ENCODE results near the gene RIOK1.

RIOK1 gene

GRCh38 chr6:7432391-7433120 lies 42.9 kb downstream of the RIOK1 start:
- H3K79me2 ChIP-seq (ENCODE audit: control insufficient read depth, low read length): no peaks in the 10 kb centered on the region
- H3K9me3 ChIP-seq (ENCODE audit: control insufficient read depth, insufficient read depth, low read length): no peaks in the 10 kb centered on the region
- H3K27ac ChIP-seq (ENCODE audit: low read depth, low read length): no peak overlapping the region
- no peak overlapping the region for H3K4me2 ChIP-seq (ENCODE audit: low read length)
- no peaks in the 10 kb centered on the region for H3K9me2 ChIP-seq (replicated peaks; ENCODE audit: control insufficient read depth, low read length)
- H3K27me3 ChIP-seq (ENCODE audit: control insufficient read depth, low read length): no peaks in the 10 kb centered on the region
- no peaks in the 10 kb centered on the region for H3K36me3 ChIP-seq (ENCODE audit: control insufficient read depth, low read length)
- TF ChIP-seq EZH2phosphoT487 (IDR thresholded peaks at IDR 0.05; ENCODE audit: borderline replicate concordance, low read length) (no peak), CTCF (IDR thresholded peaks at IDR 0.05; ENCODE audit: low read depth, low read length, poor library complexity, severe bottlenecking) (no peak)
- H3F3A ChIP-seq (ENCODE audit: control insufficient read depth, insufficient read depth): no peaks in the 10 kb centered on the region
- H3K4me1 ChIP-seq (ENCODE audit: control insufficient read depth, low read length): no peaks in the 10 kb centered on the region
- no peaks in the 10 kb centered on the region for H4K20me1 ChIP-seq (ENCODE audit: control insufficient read depth, insufficient read depth, low read depth, low read length)
- no peak overlapping the region for H3K4me3 ChIP-seq (ENCODE audit: low read length)

- Histone ChIP-seq H3K4me1 (ENCODE audit: control insufficient read depth, low read length) (no peaks in the 10 kb centered on the region; the same call in 1 of the 2 replicates), H3K79me2 (ENCODE audit: control insufficient read depth, low read length) (no peaks in the 10 kb centered on the region), H4K20me1 (ENCODE audit: control insufficient read depth, insufficient read depth, low read depth, low read length) (no peaks in the 10 kb centered on the region), H3K27ac (ENCODE audit: low read depth, low read length) (no peak overlapping the region), H3K27me3 (ENCODE audit: control insufficient read depth, low read length) (no peaks in the 10 kb centered on the region), H3K9me3 (ENCODE audit: control insufficient read depth, insufficient read depth, low read length) (no peaks in the 10 kb centered on the region), H3K4me3 (ENCODE audit: low read length) (no peak overlapping the region), H3K4me2 (ENCODE audit: low read length) (no peak overlapping the region), H3F3A (ENCODE audit: control insufficient read depth, insufficient read depth) (no peaks in the 10 kb centered on the region), H3K9me2 (replicated peaks; ENCODE audit: control insufficient read depth, low read length) (no peaks in the 10 kb centered on the region), H3K36me3 (ENCODE audit: control insufficient read depth, low read length) (no peaks in the 10 kb centered on the region)
- TF ChIP-seq CTCF (IDR thresholded peaks at IDR 0.05; ENCODE audit: low read depth, low read length, poor library complexity, severe bottlenecking): no peak
- no peak for TF ChIP-seq EZH2phosphoT487 (IDR thresholded peaks at IDR 0.05; ENCODE audit: borderline replicate concordance, low read length)
Observed at GRCh38 chr6:7433121-7433617, 43.6 kb downstream of the RIOK1 start.

- Histone ChIP-seq H3K4me1 (ENCODE audit: control insufficient read depth, low read length) (peaks cover 13% of the 10 kb centered on the region), H3K4me3 (ENCODE audit: low read length) (no peak overlapping the region), H3K9me2 (replicated peaks; ENCODE audit: control insufficient read depth, low read length) (no peaks in the 10 kb centered on the region), H3K9me3 (ENCODE audit: control insufficient read depth, insufficient read depth, low read length) (no peaks in the 10 kb centered on the region), H4K20me1 (ENCODE audit: control insufficient read depth, insufficient read depth, low read depth, low read length) (no peaks in the 10 kb centered on the region), H3K79me2 (ENCODE audit: control insufficient read depth, low read length) (no peaks in the 10 kb centered on the region), H3K36me3 (ENCODE audit: control insufficient read depth, low read length) (no peaks in the 10 kb centered on the region), H3F3A (ENCODE audit: control insufficient read depth, insufficient read depth) (0 out of 2 replicates have a peak, but pooled peaks cover 3% of the 10 kb centered on the region), H3K27me3 (ENCODE audit: control insufficient read depth, low read length) (no peaks in the 10 kb centered on the region), H3K4me2 (ENCODE audit: low read length) (no peak overlapping the region), H3K27ac (ENCODE audit: low read depth, low read length) (no peak overlapping the region)
- TF ChIP-seq EZH2phosphoT487 (IDR thresholded peaks at IDR 0.05; ENCODE audit: borderline replicate concordance, low read length) (no peak), CTCF (IDR thresholded peaks at IDR 0.05; ENCODE audit: low read depth, low read length, poor library complexity, severe bottlenecking) (no peak)
Observed at GRCh38 chr6:7434672-7435071, 45.1 kb downstream of the RIOK1 start.

All from DOHH2 (cell line).